WTC11 (cell line): ENCODE results near the gene PTPRN2. TPM values are rescaled to one million over a fixed set of nuclear protein-coding genes. Genes with fewer than 3 reads are reported as not detected.
A peak's percentile ranks its signal among the peaks of the same experiment; 100 is the strongest.

Experiments used
- ATAC-seq: fragments of 200-7000 bp; cut with Tn5 transposase; 2 replicates; pipeline ENCODE4 v1.10.0; 2021; ENCODE audit warnings: mild to moderate bottlenecking, moderate library complexity
- CTCF ChIA-PET: fragments of 300-600 bp; sonication (Branson Sonifier 250); formaldehyde crosslinking; loops from one replicate; lab custom pipeline; 2021; ENCODE audit warnings: antibody characterized with exemption; lab: Charles Lee
- POLR2A ChIA-PET: fragments of 350-600 bp; sonication (Branson Sonifier 250); formaldehyde crosslinking; loops from one replicate; lab custom pipeline; 2021; ENCODE audit warnings: antibody characterized with exemption; lab: Charles Lee
- DNase-seq: peaks from one replicate; pipeline ENCODE4 v3.0.0; 2021; ENCODE audit warnings: low spot score
- H3K27ac Mint-ChIP-seq: 2 replicates; pipeline ENCODE4 v1.8.0; 2021; ENCODE audit warnings: mixed read lengths
- H3K27me3 Mint-ChIP-seq: 2 replicates; pipeline ENCODE4 v1.8.0; 2021; ENCODE audit warnings: low read depth, mild to moderate bottlenecking, moderate library complexity, mixed read lengths
- H3K36me3 Mint-ChIP-seq: 2 replicates; pipeline ENCODE4 v1.8.0; 2021; ENCODE audit warnings: mixed read lengths
- H3K4me1 Mint-ChIP-seq: 2 replicates; pipeline ENCODE4 v1.8.0; 2022; ENCODE audit warnings: mixed read lengths
- H3K4me3 Mint-ChIP-seq: 2 replicates; pipeline ENCODE4 v1.8.0; 2021; ENCODE audit warnings: mild to moderate bottlenecking, moderate library complexity, mixed read lengths
- H3K9me3 Mint-ChIP-seq: 2 replicates; pipeline ENCODE4 v1.8.0; 2021; ENCODE audit warnings: mixed read lengths
- ARID4B ChIP-seq: sonication (generic); formaldehyde crosslinking; IDR thresholded peaks from 2 replicates; pipeline ENCODE4 v1.8.0; 2023; ENCODE audit warnings: missing genetic modification reagents, mild to moderate bottlenecking, borderline replicate concordance
- ATF2 ChIP-seq: sonication (generic); formaldehyde crosslinking; IDR thresholded peaks from 2 replicates; pipeline ENCODE4 v1.8.1; 2022; ENCODE audit warnings: low read depth, missing genetic modification reagents, borderline replicate concordance
- CBFB ChIP-seq: sonication (generic); formaldehyde crosslinking; IDR thresholded peaks from 2 replicates; pipeline ENCODE4 v1.8.1; 2022; ENCODE audit warnings: mild to moderate bottlenecking, low read depth, missing genetic modification reagents
- FOXK1 ChIP-seq: sonication (generic); formaldehyde crosslinking; IDR thresholded peaks from 2 replicates; pipeline ENCODE4 v1.8.0; 2022; ENCODE audit warnings: mild to moderate bottlenecking, moderate library complexity, missing genetic modification reagents
- GABPB1 ChIP-seq: sonication (generic); formaldehyde crosslinking; IDR thresholded peaks from 2 replicates; pipeline ENCODE4 v1.8.1; 2023; ENCODE audit warnings: mild to moderate bottlenecking, missing genetic modification reagents
- GRHL2 ChIP-seq: fragments of 250-450 bp; sonication (Bioruptor Pico); IDR thresholded peaks from 2 replicates; pipeline ENCODE4 v1.8.0; 2022; ENCODE audit warnings: mild to moderate bottlenecking, moderate library complexity; ENCODE audit not compliant: insufficient replicate concordance, severe bottlenecking
- HMGA2 ChIP-seq: fragments of 250-450 bp; sonication (Bioruptor Pico); IDR thresholded peaks from 2 replicates; pipeline ENCODE4 v1.4.0; 2021; ENCODE audit warnings: mild to moderate bottlenecking, moderate library complexity
- MAX ChIP-seq: sonication (generic); formaldehyde crosslinking; IDR thresholded peaks from 2 replicates; pipeline ENCODE4 v1.8.0; 2022; ENCODE audit warnings: mild to moderate bottlenecking, missing genetic modification reagents
- MXD4 ChIP-seq: fragments of 250-450 bp; sonication (Bioruptor Pico); IDR thresholded peaks from 2 replicates; pipeline ENCODE4 v1.8.0; 2021; ENCODE audit warnings: mild to moderate bottlenecking, moderate library complexity, borderline replicate concordance
- NR3C1 ChIP-seq: sonication (generic); formaldehyde crosslinking; conservative IDR thresholded peaks from 2 replicates; pipeline ENCODE4 v1.8.1; 2023; ENCODE audit warnings: low read depth, mild to moderate bottlenecking, missing genetic modification reagents
- OVOL2 ChIP-seq: fragments of 250-450 bp; sonication (Bioruptor Pico); IDR thresholded peaks from 2 replicates; pipeline ENCODE4 v1.9.0; 2021; ENCODE audit warnings: mild to moderate bottlenecking, borderline replicate concordance
- RELA ChIP-seq: sonication (generic); formaldehyde crosslinking; IDR thresholded peaks from 2 replicates; pipeline ENCODE4 v1.8.1; 2022; ENCODE audit warnings: missing genetic modification reagents, mild to moderate bottlenecking, borderline replicate concordance
- SOX15 ChIP-seq: fragments of 250-450 bp; sonication (Bioruptor Pico); IDR thresholded peaks from 2 replicates; pipeline ENCODE4 v1.9.0; 2021; ENCODE audit warnings: mild to moderate bottlenecking
- TEAD1 ChIP-seq: sonication (generic); formaldehyde crosslinking; IDR thresholded peaks from 2 replicates; pipeline ENCODE4 v1.8.0; 2022; ENCODE audit warnings: mild to moderate bottlenecking, missing genetic modification reagents
- USF1 ChIP-seq: sonication (generic); formaldehyde crosslinking; IDR thresholded peaks from 2 replicates; pipeline ENCODE4 v1.8.0; 2022; ENCODE audit warnings: mild to moderate bottlenecking, missing genetic modification reagents
- USF2 ChIP-seq: sonication (generic); formaldehyde crosslinking; IDR thresholded peaks from 2 replicates; pipeline ENCODE4 v1.8.1; 2023; ENCODE audit warnings: mild to moderate bottlenecking, missing genetic modification reagents, moderate library complexity
- ZNF396 ChIP-seq: fragments of 250-450 bp; sonication (Bioruptor Pico); IDR thresholded peaks from 2 replicates; pipeline ENCODE4 v1.8.0; 2021; ENCODE audit warnings: mild to moderate bottlenecking, moderate library complexity, borderline replicate concordance
- ZNF423 ChIP-seq: fragments of 250-450 bp; sonication (Bioruptor Pico); IDR thresholded peaks from 2 replicates; pipeline ENCODE4 v2.1.2; 2022; ENCODE audit warnings: mild to moderate bottlenecking, moderate library complexity
- ZNF425 ChIP-seq: fragments of 250-450 bp; sonication (Bioruptor Pico); conservative IDR thresholded peaks from 2 replicates; pipeline ENCODE4 v1.9.0; 2021; ENCODE audit warnings: mild to moderate bottlenecking
- total RNA-seq: library from RNA; stranded (reverse); gene quantifications from 3 replicates; pipeline ENCODE4 v1.2.3, GENCODE V29; 2021

The PTPRN2 gene
- total RNA-seq, 1 experiment from 2014 or later = 4.7 TPM

- TF ChIP-seq ATF2 (CRISPR knock-in tag) = no peak
These were observed 732.6 kb downstream of the PTPRN2 start (continued) for GRCh38 chr7:157855016-157855415.

- ChIA-PET CTCF (no interaction called here), POLR2A (no interaction called here)
- TF ChIP-seq GABPB1 = peak; percentile 45; the same call in 1 of the 2 replicates
- TF ChIP-seq MAX (CRISPR knock-in tag) = no peak
- no peak for ATAC-seq
- H3K36me3 Mint-ChIP-seq = peaks cover 28% of the 10 kb centered on the region
- no peak for DNase-seq
- H3K4me1 Mint-ChIP-seq = peaks cover 12% of the 10 kb centered on the region
- peaks cover 30% of the 10 kb centered on the region for H3K9me3 Mint-ChIP-seq
- no peaks in the 10 kb centered on the region for H3K27me3 Mint-ChIP-seq
- H3K27ac Mint-ChIP-seq = no peak overlapping the region
- no peak overlapping the region for H3K4me3 Mint-ChIP-seq
These were observed 733.3 kb downstream of the PTPRN2 start for GRCh38 chr7:157854066-157854891.

GRCh38 chr7:157853789-157854065 is 733.9 kb downstream of the PTPRN2 start:
- Mint-ChIP-seq H3K4me3 (no peak overlapping the region), H3K27me3 (no peaks in the 10 kb centered on the region), H3K36me3 (peaks cover 28% of the 10 kb centered on the region), H3K4me1 (peaks cover 12% of the 10 kb centered on the region), H3K9me3 (peaks cover 30% of the 10 kb centered on the region), H3K27ac (no peak overlapping the region)
- POLR2A ChIA-PET = no interaction called here
- TF ChIP-seq RELA (CRISPR knock-in tag) = no peak
- no peak for ATAC-seq
- CTCF ChIA-PET = no interaction called here
- DNase-seq = no peak

- Mint-ChIP-seq H3K9me3 (peaks cover 30% of the 10 kb centered on the region), H3K27me3 (no peaks in the 10 kb centered on the region), H3K27ac (no peak overlapping the region), H3K4me1 (peaks cover 12% of the 10 kb centered on the region), H3K4me3 (no peak overlapping the region), H3K36me3 (peaks cover 28% of the 10 kb centered on the region)
- ChIA-PET CTCF (no interaction called here), POLR2A (no interaction called here)
- ATAC-seq = no peak
- no peak for DNase-seq
- TF ChIP-seq FOXK1 (no peak), CBFB (no peak), ZNF396 (no peak), NR3C1 (CRISPR knock-in tag) (no peak), MXD4 (CRISPR knock-in tag) (no peak), OVOL2 (CRISPR knock-in tag) (no peak), SOX15 (CRISPR knock-in tag) (no peak), TEAD1 (CRISPR knock-in tag) (no peak), HMGA2 (CRISPR knock-in tag) (no peak), USF1 (CRISPR knock-in tag) (no peak), ZNF423 (no peak), ARID4B (CRISPR knock-in tag) (no peak), ZNF425 (CRISPR knock-in tag) (no peak), USF2 (no peak), GRHL2 (no peak)
These were observed 734.4 kb downstream of the PTPRN2 start for GRCh38 chr7:157853076-157853788.
